Stromal cell of bone marrow (primary cell): Measurements from ENCODE around the gene EPHB3.

Experiments used
- DNase-seq: peaks from one replicate; pipeline ENCODE4 v3.0.0-alpha.2; 2012; ENCODE audit warnings: low read depth

EPHB3 gene

DNA sequence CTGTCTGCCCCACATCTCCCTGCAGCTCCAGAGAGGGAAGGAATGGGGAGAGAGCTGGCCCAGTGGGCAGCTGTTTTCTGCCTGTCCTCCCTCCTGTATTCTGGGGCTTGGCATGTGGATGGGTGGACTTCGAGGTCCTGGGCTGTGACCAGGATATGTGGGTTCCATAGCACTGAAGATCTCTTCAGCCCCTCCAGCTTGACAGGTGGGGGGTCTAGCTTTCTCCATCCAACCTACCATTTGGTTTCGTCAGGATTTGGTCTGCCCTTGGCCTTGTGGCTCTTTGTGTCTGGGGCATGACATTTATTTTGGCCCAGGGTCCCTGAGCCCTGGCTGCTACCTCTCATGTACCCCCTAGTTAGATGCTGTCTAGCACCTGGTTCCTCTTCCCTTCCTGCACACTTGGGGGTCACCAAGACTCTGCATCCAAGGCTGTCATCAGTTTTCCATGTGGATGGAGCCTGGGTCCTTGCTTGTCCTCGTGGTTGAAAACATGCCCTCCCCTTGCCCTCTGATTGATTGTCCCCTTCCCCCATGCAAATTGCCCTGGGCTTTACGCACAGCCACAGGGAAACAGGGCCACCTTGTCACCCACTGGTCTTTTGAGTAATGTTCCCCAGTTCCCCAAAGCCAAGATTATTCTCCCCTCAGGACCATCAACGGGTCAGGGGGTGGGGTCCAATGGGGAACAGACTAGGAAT lies 3.2 kb downstream of the EPHB3 start:
- no peak for DNase-seq

DNA sequence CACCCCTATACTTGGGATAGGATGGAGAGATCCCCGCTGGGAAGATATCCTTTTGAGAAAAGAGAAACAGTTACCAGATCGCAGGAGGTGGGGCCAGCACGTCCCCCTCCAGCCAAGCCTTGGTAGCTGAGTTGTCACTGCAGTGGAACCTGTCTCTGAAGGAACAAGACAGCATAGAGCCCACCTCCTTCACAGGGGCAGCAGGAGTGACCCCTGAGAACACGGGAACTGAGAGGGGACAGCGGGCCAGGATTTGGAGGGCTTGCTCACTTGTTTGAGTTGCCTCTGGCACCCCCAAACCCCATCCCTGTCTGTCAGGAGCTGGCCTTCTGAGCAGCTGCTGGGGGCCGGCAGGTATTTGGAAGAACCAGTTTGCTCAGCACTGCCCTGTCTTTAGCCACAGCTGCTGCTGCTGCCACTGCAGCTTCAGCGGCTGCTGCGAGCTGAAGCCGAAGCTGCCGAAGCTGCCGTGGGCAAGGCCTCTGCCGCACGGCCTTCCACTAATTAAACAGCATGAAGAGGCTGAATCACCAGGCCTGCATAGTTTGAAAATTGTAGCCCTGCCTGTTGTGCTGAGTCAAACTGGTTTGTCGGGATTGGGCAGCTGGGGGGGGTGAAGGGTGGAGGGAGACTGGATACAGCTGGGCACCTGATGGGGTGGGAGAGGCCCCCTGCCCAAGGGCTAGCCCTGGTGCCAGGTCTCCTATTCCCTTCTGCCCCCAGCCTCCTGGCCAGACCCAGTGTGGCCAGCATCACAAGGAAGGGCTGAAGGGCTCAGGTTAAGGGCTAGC lies 4.0 kb downstream of the EPHB3 start:
- peak; percentile 76 for DNase-seq

DNA sequence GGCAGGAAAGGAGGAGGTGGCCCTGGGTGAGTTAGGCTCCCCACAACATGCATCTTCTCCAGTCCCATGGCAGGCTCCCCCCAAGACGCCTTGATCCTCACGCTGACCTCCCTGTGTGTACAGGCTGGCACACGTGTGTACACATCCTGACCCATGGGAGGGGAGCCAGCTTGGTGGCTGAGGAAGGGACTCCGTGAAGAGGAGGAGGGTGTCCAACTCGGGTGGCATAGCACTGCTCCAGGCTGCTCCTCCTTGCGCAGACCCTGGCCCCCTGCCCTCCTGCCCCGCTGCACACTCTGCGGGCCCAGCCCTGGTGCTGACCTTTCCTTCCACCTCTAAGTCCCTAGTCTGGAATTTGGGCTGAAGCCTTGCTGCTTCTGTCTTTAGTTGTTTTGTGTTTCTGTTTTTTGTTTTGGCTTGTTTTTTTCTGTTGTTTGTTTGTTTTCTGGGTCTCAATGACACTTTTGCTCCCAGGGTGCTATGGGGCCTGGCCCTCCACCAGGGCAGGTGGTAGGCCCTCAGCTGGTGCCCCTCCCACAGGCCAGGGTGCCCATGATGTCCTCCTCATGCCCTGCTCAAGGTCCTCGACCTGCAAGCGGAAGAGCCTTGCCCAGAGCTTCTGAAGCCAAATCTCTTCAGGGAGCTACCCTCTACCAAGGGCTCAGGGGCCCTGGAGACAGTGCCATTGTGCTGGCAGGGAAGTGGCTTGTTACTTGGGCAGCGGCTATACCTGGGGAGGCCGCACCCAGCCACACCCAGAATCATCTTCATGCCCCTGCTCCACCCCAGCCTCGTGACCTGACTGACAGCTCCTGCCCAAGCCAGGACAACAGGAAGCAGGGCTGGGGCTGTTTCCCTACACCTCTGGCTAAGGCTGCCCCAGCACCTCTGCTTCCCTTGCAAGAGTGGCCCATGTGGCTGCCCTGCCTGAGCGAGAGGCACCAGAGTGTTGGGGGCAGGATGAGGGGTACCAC lies 5.1 kb downstream of the EPHB3 start:
- no peak for DNase-seq

DNA sequence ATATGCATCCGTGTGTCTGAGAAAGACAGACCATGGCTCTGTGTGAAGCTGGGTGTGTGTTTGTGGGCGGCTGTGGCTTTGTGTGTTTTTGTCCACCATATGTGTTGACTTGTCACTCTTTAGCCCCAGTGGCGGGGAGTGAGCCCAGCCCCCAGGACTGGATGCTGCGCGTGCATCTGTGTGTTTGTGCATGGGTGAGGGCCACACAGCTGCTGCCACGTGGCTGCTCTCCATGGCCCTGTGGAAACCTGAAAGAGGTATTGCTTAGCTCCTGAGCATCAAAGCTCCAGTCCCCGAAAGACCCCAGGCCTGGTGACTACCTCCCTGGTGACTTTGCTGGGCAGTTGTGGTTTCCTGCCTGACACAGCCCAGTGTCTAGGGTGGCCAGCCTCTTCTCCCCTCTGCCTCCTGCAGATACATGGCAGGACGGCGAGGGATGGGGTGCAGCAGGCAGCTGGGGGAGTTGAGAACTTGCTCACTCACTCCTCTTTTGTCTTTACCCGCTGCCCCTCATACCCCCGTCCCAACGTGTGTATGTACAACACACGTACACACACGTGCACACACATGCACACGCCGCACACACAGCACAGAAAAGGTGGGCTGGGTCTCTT lies 6.5 kb downstream of the EPHB3 start:
- no peak for DNase-seq

DNA sequence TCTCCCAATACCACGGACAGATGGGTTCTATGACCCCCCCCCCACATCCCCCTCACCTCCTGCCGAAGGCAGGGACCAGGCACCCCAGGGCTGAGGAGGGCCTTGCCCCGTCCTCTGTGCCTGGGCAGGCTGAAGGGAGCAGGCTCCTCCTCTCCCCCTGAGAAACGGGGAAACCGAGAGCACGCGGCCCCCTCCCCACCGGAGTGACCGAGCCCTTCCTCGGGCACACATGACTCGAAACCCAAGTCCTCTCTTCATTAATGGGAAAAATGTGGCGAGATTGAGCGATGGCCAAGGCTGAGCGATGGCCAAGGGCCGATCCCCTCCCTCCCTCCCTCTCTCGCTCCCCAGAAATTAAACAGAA lies 7.0 kb downstream of the EPHB3 start:
- no peak for DNase-seq

DNA sequence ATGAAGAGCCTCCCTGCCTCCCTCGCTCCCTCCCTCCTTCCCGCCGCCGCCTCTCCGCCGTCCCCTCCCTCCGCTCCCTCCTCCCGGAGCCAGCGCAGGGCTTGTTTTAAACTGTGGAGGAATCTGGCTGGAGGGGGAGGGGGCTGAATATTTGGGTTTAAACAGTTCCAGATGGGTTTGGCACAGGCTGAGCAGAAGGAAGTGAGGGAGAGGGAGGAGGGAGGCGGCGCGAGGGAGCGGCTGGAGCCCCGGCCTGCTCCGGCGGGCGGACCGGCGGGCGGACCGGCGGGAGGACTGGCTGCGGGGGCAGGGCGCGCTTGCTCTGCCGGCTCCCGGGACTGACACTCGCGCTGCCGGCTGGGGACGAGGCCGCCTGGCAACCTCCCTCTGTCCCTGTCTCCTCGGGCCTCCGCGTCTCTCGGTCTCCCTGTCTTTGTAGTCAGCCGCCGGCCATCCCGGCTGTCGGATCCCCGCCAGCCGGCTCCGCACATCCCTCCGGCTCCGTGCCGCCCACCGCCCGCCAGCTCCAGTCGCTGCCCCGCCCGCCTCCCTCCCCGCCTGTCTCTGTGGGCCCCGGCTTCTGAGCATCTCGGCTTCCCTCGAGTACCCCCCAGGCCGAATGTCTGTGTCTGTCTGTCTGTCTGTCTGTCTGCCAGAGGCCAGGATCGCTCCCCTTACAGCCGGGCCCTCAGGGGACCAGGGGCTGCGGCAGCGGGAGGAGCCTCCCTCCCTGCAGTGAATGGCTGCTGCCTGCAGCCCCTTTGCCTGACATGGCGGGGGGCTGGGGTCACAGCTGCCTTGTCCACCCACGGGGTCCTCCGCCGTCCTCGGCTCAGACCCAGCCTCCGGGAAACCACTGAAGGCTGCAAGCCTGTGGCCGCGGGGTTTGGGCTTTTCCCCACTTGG lies 7.6 kb downstream of the EPHB3 start:
- DNase-seq = peak; percentile 98

DNA sequence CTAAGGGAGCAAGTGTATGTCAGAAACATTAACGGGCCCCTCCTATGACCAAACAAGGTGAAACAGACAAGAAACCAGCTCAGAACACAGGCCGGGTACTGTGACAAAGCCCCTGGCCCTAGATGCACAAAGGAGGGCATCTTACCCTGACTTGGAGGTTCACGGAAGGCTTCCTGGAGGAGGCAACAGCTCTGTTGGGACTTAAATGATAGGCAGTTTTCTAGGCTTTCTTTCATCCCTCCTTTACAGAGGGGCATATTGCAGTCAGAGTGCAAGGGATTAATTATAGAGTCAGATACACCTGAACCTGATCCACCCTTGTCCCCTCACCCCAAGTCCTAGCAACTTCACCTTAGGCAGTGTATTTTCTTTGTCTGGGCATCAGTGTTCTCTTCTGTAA lies 8.4 kb downstream of the EPHB3 start:
- no peak for DNase-seq

DNA sequence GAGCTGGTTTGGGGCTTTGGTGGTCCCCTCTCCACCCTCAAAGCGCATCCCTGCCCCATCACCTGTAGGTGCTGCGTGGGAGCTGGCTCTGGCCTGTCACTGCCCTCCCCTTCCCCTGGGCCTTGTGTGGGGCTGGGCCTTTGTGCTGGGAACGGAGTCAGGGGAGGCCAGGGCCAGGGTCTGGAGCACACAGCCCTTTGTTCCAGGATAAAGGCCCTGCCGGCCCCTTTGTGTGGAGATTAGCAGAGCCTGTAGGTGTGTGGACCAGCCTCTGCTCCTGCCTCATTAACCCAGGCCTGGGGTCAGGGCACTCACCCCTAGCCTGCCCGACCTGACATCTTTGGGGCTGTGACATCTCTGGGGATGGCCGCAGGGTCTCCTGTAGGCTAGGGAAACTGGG lies 8.9 kb downstream of the EPHB3 start:
- no peak for DNase-seq

DNA sequence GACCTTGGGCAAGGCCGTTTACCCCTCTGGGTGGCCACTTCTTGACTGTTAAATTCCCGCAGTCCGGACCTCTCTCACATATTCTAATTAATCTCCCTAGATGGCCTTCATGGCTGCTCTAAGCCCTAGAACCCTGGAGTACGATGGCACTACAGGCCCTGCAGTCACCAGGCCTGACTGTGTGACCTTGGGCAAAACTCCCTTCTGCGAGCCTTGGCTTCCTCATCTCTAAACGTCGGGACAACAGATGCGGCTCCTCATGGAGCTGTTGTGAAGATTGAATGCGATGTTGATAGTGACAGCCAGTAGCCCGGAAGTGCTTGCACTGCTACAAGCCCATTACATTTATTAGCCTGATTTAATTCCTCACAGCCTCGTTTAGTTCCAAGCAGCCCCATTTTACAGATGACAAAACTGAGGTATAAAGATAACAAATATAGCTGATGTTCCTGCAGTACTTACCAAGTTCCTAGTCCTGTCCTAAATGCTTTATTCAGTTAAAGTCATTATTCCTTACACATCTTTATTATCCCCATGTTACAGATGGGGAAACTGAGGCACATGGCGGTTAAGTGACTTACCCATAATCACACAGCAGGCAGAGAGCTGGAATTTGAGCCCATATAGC lies 10.3 kb downstream of the EPHB3 start:
- DNase-seq = no peak

DNA sequence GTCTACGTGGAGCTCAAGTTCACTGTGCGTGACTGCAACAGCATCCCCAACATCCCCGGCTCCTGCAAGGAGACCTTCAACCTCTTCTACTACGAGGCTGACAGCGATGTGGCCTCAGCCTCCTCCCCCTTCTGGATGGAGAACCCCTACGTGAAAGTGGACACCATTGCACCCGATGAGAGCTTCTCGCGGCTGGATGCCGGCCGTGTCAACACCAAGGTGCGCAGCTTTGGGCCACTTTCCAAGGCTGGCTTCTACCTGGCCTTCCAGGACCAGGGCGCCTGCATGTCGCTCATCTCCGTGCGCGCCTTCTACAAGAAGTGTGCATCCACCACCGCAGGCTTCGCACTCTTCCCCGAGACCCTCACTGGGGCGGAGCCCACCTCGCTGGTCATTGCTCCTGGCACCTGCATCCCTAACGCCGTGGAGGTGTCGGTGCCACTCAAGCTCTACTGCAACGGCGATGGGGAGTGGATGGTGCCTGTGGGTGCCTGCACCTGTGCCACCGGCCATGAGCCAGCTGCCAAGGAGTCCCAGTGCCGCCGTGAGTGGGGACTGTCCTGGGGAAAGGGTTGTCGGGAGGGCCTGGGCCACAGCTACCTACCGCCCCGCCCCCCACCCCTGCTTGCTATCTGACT lies 11.2 kb downstream of the EPHB3 start:
- no peak for DNase-seq

DNA sequence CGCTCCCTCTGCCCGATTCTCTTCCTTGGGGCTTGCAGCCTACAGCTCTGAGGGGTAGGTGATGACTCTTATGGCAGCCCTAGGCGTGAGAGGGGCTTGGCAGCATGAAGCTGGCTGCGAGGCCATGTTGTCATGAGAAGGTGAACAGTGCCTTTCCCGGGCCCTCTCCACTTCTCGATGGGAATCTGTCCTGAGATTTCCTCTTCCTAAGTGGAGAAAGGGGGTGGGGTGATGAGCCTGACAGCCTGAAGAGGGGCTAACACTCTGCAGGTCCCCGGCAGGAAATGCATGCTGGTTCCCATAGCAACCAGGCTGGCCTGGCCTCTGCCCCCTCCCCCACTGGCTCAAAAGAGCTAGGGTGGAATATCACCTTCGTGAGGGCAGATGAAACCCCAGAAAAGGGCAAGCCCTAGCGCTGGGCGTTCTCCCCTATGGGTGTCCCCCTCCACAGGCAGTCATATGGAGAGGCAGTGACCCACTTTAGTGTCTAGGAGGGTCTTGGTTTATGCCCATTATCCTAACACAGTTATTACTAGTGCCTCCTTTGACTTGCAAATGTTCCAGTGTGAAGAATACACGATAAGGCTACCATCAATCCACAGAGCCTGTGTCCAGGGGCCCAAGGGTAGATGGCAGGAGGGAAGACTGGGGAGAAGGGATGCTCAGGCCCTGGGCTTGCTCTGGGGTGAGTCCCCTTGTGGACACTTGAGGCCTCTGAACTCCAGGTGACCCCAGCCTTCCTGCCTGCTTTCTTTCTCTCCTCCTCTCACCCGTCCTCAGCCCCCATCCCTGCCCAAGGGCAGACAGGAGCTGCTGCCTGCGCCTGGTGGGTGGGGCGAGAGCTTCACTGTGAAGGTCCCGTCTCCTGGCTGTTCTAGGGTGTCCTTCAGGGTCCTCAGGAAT lies 13.2 kb downstream of the EPHB3 start:
- no peak for DNase-seq

DNA sequence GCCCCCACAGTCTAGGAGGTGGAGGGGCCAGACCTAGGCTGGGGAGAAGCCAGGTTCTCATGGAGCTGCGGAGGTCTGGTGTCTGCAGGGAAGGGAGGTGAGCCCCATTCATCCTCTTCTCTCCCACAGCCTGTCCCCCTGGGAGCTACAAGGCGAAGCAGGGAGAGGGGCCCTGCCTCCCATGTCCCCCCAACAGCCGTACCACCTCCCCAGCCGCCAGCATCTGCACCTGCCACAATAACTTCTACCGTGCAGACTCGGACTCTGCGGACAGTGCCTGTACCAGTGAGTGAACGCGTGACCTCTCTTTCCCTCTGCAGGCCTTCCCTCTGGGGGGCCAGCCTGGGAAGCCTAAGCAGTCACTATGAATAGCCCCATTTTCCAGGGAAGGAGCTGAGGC lies 14.1 kb downstream of the EPHB3 start:
- DNase-seq = no peak

DNA sequence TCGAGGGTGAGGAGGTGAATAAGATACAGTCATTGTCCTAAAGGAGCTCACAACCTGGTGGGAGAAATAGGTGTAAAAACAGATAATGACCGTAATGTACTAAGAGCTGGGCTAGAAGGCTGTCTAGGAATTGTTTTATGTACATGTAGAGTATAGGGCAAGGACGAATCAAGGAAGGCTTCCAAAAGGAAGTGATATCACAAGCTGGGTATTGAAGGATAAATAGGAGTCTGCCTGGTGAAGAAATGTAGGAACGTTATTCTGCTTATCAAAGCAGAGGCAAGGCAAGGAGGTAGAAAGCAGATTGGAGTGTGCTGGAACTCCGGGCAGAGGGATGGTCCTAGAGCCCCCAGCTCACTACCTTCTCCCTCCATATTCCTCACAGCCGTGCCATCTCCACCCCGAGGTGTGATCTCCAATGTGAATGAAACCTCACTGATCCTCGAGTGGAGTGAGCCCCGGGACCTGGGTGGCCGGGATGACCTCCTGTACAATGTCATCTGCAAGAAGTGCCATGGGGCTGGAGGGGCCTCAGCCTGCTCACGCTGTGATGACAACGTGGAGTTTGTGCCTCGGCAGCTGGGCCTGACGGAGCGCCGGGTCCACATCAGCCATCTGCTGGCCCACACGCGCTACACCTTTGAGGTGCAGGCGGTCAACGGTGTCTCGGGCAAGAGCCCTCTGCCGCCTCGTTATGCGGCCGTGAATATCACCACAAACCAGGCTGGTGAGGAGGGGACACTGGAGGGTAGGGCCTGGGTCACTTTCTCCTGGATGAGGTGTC lies 15.1 kb downstream of the EPHB3 start:
- no peak for DNase-seq

DNA sequence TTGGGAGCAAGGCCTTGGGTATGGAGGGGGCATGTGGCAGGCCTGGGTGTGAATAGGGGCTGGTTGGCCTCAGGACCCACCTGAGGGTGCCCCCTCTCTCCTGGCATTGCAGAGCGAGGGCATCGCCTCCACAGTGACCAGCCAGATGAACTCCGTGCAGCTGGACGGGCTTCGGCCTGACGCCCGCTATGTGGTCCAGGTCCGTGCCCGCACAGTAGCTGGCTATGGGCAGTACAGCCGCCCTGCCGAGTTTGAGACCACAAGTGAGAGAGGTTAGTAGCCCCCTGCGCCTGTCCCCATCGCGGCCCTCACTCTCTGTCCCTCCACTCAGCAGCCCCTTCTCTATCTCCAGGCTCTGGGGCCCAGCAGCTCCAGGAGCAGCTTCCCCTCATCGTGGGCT lies 16.0 kb downstream of the EPHB3 start:
- no peak for DNase-seq

DNA sequence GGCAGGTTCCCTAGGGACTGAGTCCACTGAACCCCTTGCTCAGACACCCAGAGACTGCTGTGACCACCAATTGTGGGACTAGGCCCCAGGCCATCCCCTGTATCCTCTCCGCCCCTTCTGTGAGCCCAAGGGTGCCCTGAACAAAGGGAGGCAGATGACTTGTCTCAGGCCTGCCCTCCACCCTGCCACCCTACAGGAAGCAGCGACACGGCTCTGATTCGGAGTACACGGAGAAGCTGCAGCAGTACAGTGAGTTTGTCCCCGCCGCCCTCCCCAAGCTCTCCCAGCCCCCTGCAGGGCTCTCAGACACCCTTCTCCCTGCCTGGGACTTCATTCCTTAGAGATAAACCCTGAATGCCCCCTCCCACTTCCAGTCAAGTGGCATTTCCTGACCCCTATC lies 16.6 kb downstream of the EPHB3 start:
- no peak for DNase-seq

DNA sequence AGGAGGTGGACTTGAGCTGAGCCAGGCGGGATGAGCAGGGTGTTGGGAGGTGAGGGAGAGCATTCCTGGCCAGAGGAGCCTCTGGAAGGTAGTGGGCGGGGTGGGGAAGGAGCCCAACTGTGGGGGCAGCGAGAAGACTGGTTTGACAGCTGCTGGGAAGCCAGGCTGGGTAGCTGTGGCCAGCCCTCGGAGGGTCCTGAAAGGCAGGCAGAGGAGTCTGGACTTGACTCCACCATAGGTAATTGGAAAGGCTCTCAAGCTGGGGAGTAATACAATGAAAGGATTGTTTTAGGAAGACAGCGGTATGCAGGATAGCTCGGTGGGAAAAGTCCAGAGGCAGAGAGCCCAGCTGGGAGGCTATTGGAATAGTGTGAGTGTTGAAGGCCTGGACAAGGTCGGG lies 17.2 kb downstream of the EPHB3 start:
- no peak for DNase-seq

DNA sequence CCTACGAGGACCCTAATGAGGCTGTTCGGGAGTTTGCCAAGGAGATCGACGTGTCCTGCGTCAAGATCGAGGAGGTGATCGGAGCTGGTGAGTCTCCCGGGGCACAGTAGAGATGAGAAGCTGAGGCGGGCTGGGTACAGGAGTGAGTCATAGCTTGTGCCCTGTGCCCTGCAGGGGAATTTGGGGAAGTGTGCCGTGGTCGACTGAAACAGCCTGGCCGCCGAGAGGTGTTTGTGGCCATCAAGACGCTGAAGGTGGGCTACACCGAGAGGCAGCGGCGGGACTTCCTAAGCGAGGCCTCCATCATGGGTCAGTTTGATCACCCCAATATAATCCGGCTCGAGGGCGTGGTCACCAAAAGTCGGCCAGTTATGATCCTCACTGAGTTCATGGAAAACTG lies 17.9 kb downstream of the EPHB3 start:
- no peak for DNase-seq

DNA sequence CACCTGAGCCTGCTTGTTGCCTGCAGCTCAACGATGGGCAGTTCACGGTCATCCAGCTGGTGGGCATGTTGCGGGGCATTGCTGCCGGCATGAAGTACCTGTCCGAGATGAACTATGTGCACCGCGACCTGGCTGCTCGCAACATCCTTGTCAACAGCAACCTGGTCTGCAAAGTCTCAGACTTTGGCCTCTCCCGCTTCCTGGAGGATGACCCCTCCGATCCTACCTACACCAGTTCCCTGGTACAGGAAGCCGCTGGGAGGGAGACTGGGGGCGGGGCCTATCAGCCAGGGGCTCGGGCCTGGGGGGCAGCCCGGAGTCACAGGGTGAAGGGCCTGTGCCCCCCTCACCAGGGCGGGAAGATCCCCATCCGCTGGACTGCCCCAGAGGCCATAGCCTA lies 18.8 kb downstream of the EPHB3 start:
- DNase-seq = no peak
